ENCODE results near the gene ANO6.

DNA sequence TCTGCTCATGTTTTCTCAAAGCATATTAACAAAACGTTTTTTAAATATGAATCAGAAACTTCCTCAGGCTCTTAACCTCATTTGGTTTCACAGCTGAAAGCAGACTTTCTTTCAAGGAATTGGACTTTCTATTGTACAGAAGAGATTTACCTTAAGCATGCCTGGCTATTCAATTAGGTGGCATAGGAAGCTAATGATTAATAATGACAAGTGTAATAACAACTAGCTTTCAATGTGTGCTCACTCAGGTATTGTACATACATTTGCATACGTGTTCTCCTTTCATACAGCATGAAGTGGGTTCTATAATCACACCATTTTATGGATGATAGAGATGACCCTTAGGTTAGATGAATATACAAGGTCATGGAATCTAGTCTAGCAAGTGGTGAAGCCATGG lies 115.7 kb downstream of the ANO6 start:
- TF ChIP-seq SUZ12 (IDR thresholded peaks at IDR 0.05; ENCODE audit: extremely low read depth, insufficient read depth, insufficient read length) (no peak), YY1 (IDR thresholded peaks at IDR 0.05; ENCODE audit: insufficient read depth, insufficient read length) (no peak), ZNF274 (IDR thresholded peaks at IDR 0.05; ENCODE audit: low read depth, low read length) (no peak)
